ENCODE results near the gene CYFIP2. TPM values are rescaled to one million over a fixed set of nuclear protein-coding genes. Genes with fewer than 3 reads are reported as not detected.

The CYFIP2 gene
- total and polyA plus RNA-seq, 2 of the 8 experiments (the other 6 are each of a cell fraction or from before 2014, with no cell fraction given) = 45.1 to 80.6 TPM

DNA sequence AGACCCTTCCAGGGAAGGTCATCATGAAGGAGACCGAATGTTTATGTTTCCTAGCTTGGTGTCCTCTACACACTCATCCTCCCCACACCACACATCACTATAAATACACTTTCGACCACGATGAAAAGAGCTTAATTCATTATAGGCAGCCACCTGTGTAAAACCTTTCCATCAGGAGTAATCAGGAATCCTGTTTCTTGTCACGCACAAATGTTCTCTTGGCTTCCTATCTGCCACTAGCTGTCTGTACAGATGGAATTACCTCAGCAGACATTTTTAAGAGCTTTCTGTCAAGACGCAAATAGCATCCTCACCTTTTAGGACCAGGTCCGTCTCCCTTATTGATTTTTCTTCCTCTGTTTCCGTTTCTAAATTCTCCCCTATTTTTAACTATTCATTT, 79.1 kb downstream of the CYFIP2 start:
- Histone ChIP-seq H3K4me2 (ENCODE audit: insufficient read depth in 1 of 2, low read depth in 2 of 2, low read length in 2 of 2) (no peak overlapping the region), H3K36me3 (ENCODE audit: control insufficient read depth in 2 of 4, insufficient read depth in 4 of 4, low read length in 3 of 4) (peaks cover 0 to 6% (median 0%) of the 10 kb centered on the region in 4 experiments; a peak in 3 of 8 replicates), H4K91ac (replicated peaks; ENCODE audit: insufficient read length, low read length) (no peak overlapping the region), H2AFZ (ENCODE audit: low read length) (no peak overlapping the region), H3K4me1 (replicated peaks in 1 of 4; ENCODE audit: control insufficient read depth in 3 of 4, insufficient read depth in 4 of 4, low read length in 3 of 4) (no peaks in the 10 kb centered on the region), H4K5ac (ENCODE audit: insufficient read length, low read depth, low read length) (no peak overlapping the region), H4K20me1 (replicated peaks in 1 of 2; ENCODE audit: control insufficient read depth in 1 of 2, insufficient read depth in 2 of 2, low read length in 2 of 2) (no peaks in the 10 kb centered on the region), H3K27me3 (replicated peaks in 1 of 4; ENCODE audit: control insufficient read depth in 3 of 4, extremely low read depth in 1 of 4, insufficient read depth in 3 of 4, low read length in 3 of 4) (no peaks in the 10 kb centered on the region), H3K9me3 (ENCODE audit: insufficient read depth in 2 of 2, low read depth in 1 of 2, low read length in 1 of 2) (no peaks in the 10 kb centered on the region), H3K79me1 (ENCODE audit: low read depth, low read length) (no peaks in the 10 kb centered on the region), H3K4me3 (ENCODE audit: extremely low read depth in 1 of 4, insufficient read depth in 2 of 4, low read depth in 3 of 4, low read length in 4 of 4) (no peak overlapping the region), H2BK12ac (ENCODE audit: low read depth, low read length) (no peak overlapping the region), H3K23me2 (ENCODE audit: low read depth, low read length) (no peaks in the 10 kb centered on the region), H2BK20ac (ENCODE audit: low read length) (no peak overlapping the region), H3K56ac (replicated peaks; ENCODE audit: insufficient read length, low read depth, low read length) (no peak overlapping the region), H3K27ac (ENCODE audit: low read depth, low read length) (no peak overlapping the region), H2BK5ac (ENCODE audit: low read depth, low read length) (no peak overlapping the region), H3K9ac (replicated peaks in 1 of 4; ENCODE audit: extremely low read depth in 1 of 4, low read depth in 3 of 4, low read length in 3 of 4) (no peak overlapping the region), H2BK120ac (replicated peaks; ENCODE audit: low read depth, low read length) (no peak overlapping the region), H2BK15ac (ENCODE audit: low read length) (no peak overlapping the region), H3K4ac (replicated peaks; ENCODE audit: insufficient read length, low read depth, low read length) (no peak overlapping the region), H3K23ac (ENCODE audit: insufficient read length) (no peak overlapping the region), H4K8ac (ENCODE audit: extremely low read depth, insufficient read depth, low read length) (no peak overlapping the region), H3K18ac (ENCODE audit: extremely low read depth, low read length) (no peak overlapping the region), H3K14ac (ENCODE audit: insufficient read length) (no peak overlapping the region), H2AK5ac (ENCODE audit: low read depth, low read length) (no peak overlapping the region), H3K79me2 (ENCODE audit: control insufficient read depth in 1 of 2, insufficient read depth in 2 of 2, low read length in 2 of 2) (no peaks in the 10 kb centered on the region)
- FAIRE-seq (no peak), DNase-seq (ENCODE audit: low read depth in 1 of 2, low spot score in 2 of 2) (no peak)
- WGBS, 2 experiments (ENCODE audit: extremely low coverage in 1 of 2, insufficient coverage in 1 of 2, insufficient read length in 1 of 2, insufficient replicate concordance in 2 of 2, low coverage in 1 of 2, low lambda C conversion rate in 2 of 2, missing lambda C conversion rate in 1 of 2) = 87 to 100% methylated on average over 1 to 7 of the region's 7 CpGs
- no peak for TF ChIP-seq SIRT6 (IDR thresholded peaks at IDR 0.05; ENCODE audit: low read length)
- no peak for TF ChIP-seq HDAC2 (IDR thresholded peaks at IDR 0.05; ENCODE audit: borderline replicate concordance in 1 of 2, low read depth in 2 of 2, low read length in 2 of 2)
- no peak for TF ChIP-seq TBP (IDR thresholded peaks at IDR 0.05; ENCODE audit: low read depth, low read length)
- no peak for TF ChIP-seq POLR2AphosphoS5 (IDR thresholded peaks at IDR 0.05; ENCODE audit: low read depth, low read length)
- TF ChIP-seq, protein P1, sequence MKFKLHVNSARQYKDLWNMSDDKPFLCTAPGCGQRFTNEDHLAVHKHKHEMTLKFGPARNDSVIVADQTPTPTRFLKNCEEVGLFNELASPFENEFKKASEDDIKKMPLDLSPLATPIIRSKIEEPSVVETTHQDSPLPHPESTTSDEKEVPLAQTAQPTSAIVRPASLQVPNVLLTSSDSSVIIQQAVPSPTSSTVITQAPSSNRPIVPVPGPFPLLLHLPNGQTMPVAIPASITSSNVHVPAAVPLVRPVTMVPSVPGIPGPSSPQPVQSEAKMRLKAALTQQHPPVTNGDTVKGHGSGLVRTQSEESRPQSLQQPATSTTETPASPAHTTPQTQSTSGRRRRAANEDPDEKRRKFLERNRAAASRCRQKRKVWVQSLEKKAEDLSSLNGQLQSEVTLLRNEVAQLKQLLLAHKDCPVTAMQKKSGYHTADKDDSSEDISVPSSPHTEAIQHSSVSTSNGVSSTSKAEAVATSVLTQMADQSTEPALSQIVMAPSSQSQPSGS (IDR thresholded peaks at IDR 0.05; ENCODE audit: low read length) = no peak
- TF ChIP-seq TEAD4 (IDR thresholded peaks at IDR 0.05; ENCODE audit: low read depth, low read length) = no peak
- TF ChIP-seq GTF2F1 (IDR thresholded peaks at IDR 0.05; ENCODE audit: borderline replicate concordance, low read depth, low read length) = no peak
- TF ChIP-seq SP4 (IDR thresholded peaks at IDR 0.05; ENCODE audit: low read length) = no peak
- no peak for TF ChIP-seq RNF2 (IDR thresholded peaks at IDR 0.05; ENCODE audit: borderline replicate concordance, low read depth, low read length, missing control alignments, poor library complexity, severe bottlenecking)
- TF ChIP-seq KDM4A (IDR thresholded peaks at IDR 0.05; ENCODE audit: low read depth, low read length, severe bottlenecking) = no peak
- TF ChIP-seq BRCA1 (IDR thresholded peaks at IDR 0.05; ENCODE audit: low read depth, low read length) = no peak
- TF ChIP-seq SIX5 (IDR thresholded peaks at IDR 0.05; ENCODE audit: low read depth, low read length) = no peak
- no peak for TF ChIP-seq ASH2L (IDR thresholded peaks at IDR 0.05; ENCODE audit: low read length)
- ChIA-PET CTCF (ENCODE audit: partially characterized antibody) (interaction anchor here (0.7 to 14.5 kb wide), 8 partner anchors 9 to 132 kb away, joined by 3 to 282 read pairs (median 14); no protein-coding TSS in a partner anchor), POLR2A (ENCODE audit: partially characterized antibody) (interaction anchor here (1.3 kb wide), 1 partner anchor 10 kb away, joined by 4 read pairs; no protein-coding TSS in a partner anchor)

All from H1 (cell line).